Measurements from ENCODE around the gene SF3B2. TPM values are rescaled to one million over a fixed set of nuclear protein-coding genes. Genes with fewer than 3 reads are reported as not detected.

Gene SF3B2
- total RNA-seq, 2 donors from 2014 or later, result 112 to 255 TPM

- no peak for TF ChIP-seq POLR2A (IDR thresholded peaks at IDR 0.05)
- TF ChIP-seq CTCF (IDR thresholded peaks at IDR 0.05), result no peak
- no peaks in the 10 kb centered on the region for H3K36me3 ChIP-seq (replicated peaks in 1 of 2; ENCODE audit: insufficient read depth in 1 of 2, low read depth in 2 of 2)
- peak overlapping the region in 3 of 4 donors; percentile 45 to 51 (median 49) for H3K27ac ChIP-seq
- DNase-seq, result peak; percentile 43 to 76 (median 54)
- H3K27me3 ChIP-seq, result no peaks in the 10 kb centered on the region
- H3K9me3 ChIP-seq, result no peaks in the 10 kb centered on the region
- peak; percentile 78 for ATAC-seq
- no peak overlapping the region for H3K4me3 ChIP-seq
- no peaks in the 10 kb centered on the region for H3K4me1 ChIP-seq
- intact Hi-C loops (cut with DNase I), result no loop called here
- 8 to 32% methylated on average over 2 to 14 of the region's 14 CpGs for WGBS, 2 donors
Observed at GRCh38 chr11:66011239-66011784, 40.9 kb upstream of the SF3B2 start.

- no peak for TF ChIP-seq POLR2A (IDR thresholded peaks at IDR 0.05)
- no peak for TF ChIP-seq CTCF (IDR thresholded peaks at IDR 0.05)
- Histone ChIP-seq H3K36me3 (replicated peaks in 1 of 2; ENCODE audit: insufficient read depth in 1 of 2, low read depth in 2 of 2) (no peaks in the 10 kb centered on the region), H3K4me1 (no peaks in the 10 kb centered on the region), H3K9me3 (no peaks in the 10 kb centered on the region), H3K27me3 (no peaks in the 10 kb centered on the region), H3K4me3 (no peak within 1 kb of the TSS), H3K27ac (peak within 1 kb of the TSS in 3 of 4 donors; percentile 45 to 51 (median 49))
- 6% methylated on average over 61 of the region's 61 CpGs; no CpG with 5 or more reads in 1 of the 2 donors for WGBS, 2 donors
- DNase-seq (no peak), ATAC-seq (peak; percentile 31)
- intact Hi-C loops (cut with DNase I), result no loop called here
Observed at GRCh38 chr11:66011785-66012303, 40.3 kb upstream of the SF3B2 start, which contains the start of gene CST6. Gene CST6, plus strand, starts transcription at chr11:66012008. Its CDS starts 37 bp downstream, at chr11:66012045.

GRCh38 chr11:66012371-66012945 is 39.7 kb upstream of the SF3B2 start:
- WGBS, 2 donors, result 38 to 65% methylated on average over 4 to 11 of the region's 12 CpGs
- TF ChIP-seq POLR2A (IDR thresholded peaks at IDR 0.05) (no peak), CTCF (IDR thresholded peaks at IDR 0.05) (no peak)
- Histone ChIP-seq H3K27me3 (no peaks in the 10 kb centered on the region), H3K9me3 (no peaks in the 10 kb centered on the region), H3K4me3 (no peak overlapping the region), H3K27ac (no peak overlapping the region), H3K36me3 (replicated peaks in 1 of 2; ENCODE audit: insufficient read depth in 1 of 2, low read depth in 2 of 2) (no peaks in the 10 kb centered on the region), H3K4me1 (no peaks in the 10 kb centered on the region)
- intact Hi-C loops (cut with DNase I), result no loop called here
- ATAC-seq (no peak), DNase-seq (no peak)

GRCh38 chr11:66012946-66013761 is 39.0 kb upstream of the SF3B2 start:
- WGBS, 2 donors, result 45 to 65% methylated on average over 7 to 12 of the region's 12 CpGs
- no peak for ATAC-seq
- no peaks in the 10 kb centered on the region for H3K4me1 ChIP-seq
- no peak overlapping the region for H3K27ac ChIP-seq
- DNase-seq, result peak in 1 of 4 donors; percentile 42
- H3K9me3 ChIP-seq, result no peaks in the 10 kb centered on the region
- no peaks in the 10 kb centered on the region for H3K36me3 ChIP-seq (replicated peaks in 1 of 2; ENCODE audit: insufficient read depth in 1 of 2, low read depth in 2 of 2)
- intact Hi-C loops (cut with DNase I), result no loop called here
- H3K4me3 ChIP-seq, result no peak overlapping the region
- no peaks in the 10 kb centered on the region for H3K27me3 ChIP-seq
- TF ChIP-seq CTCF (IDR thresholded peaks at IDR 0.05), result no peak
- TF ChIP-seq POLR2A (IDR thresholded peaks at IDR 0.05), result no peak

Data from body of pancreas (tissue), 4 donors.